ENCODE measurements around the gene ISG15. TPM values are rescaled to one million over a fixed set of nuclear protein-coding genes. Genes with fewer than 3 reads are reported as not detected.

The ISG15 gene
- polyA plus RNA-seq, 4 donors: 21.1 to 282 (median 182) TPM

DNA sequence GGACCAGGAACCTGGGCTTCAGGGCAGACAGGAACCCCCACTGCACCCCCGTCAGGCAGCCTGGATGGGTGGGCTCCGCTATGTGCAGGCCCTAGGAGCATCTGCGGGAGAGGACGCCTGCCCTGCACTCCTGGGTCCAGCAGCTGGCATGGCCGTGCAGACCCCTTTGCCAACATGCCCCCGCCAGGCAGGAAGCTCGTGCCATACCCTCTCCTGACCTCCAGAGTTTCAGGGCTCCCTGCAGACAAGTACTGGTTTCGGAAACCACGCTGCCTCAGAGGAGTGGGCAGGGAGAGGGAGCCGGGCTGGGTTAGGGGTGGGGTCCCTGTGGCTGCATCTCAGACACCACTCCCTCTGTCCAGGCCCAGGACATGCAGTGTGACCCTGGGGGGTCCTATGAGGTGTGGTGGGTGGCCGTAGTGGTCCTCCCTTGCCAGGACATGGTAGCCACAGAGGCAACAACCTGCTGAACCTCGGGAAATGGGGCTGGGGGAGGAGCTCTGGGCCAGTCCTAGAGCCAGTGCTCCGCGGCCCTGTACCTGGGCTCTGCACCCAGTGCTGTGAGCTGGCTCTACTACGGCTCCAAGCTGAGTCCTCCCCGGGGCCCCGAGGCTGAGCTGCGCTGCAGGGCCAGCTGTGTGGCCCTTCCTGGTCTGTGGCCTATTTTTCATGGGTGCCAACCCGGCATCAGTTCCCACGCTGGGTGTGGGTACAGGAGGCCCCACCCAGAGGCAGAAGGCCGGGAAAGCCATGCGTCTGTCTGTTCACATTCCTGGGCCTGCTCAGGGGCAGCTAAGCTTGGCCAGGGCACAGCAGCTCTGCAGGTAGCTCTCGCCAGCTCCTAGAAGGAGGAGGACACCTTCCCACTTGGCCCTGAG lies 45.6 kb upstream of the ISG15 start:
- 53 to 69% (median 59%) methylated on average over 20 to 23 of the region's 23 CpGs for WGBS, 3 donors
- Histone ChIP-seq H3K36me3 (ENCODE audit: control insufficient read depth in 3 of 3, insufficient read depth in 2 of 3, low read depth in 1 of 3, low read length in 3 of 3) (peaks cover 0 to 14% (median 0%) of the 10 kb centered on the region in 3 donors), H3K27me3 (ENCODE audit: control insufficient read depth in 3 of 3, insufficient read depth in 3 of 3, low read length in 3 of 3) (peaks cover 0 to 62% (median 10%) of the 10 kb centered on the region in 3 donors), H3K4me3 (ENCODE audit: low read depth in 1 of 3, low read length in 3 of 3) (no peak overlapping the region), H3K27ac (ENCODE audit: low read depth in 1 of 3, low read length in 2 of 3) (no peak overlapping the region), H3K9me3 (ENCODE audit: control insufficient read depth in 2 of 2, insufficient read depth in 1 of 2, low read depth in 1 of 2, low read length in 1 of 2) (peaks cover 0 to 4% of the 10 kb centered on the region in 2 donors), H3K4me1 (ENCODE audit: control insufficient read depth in 3 of 3, insufficient read depth in 2 of 3, low read depth in 1 of 3, low read length in 2 of 3) (peaks cover 0 to 14% (median 2%) of the 10 kb centered on the region in 3 donors)
- DNase-seq (no peak), FAIRE-seq (no peak)

DNA sequence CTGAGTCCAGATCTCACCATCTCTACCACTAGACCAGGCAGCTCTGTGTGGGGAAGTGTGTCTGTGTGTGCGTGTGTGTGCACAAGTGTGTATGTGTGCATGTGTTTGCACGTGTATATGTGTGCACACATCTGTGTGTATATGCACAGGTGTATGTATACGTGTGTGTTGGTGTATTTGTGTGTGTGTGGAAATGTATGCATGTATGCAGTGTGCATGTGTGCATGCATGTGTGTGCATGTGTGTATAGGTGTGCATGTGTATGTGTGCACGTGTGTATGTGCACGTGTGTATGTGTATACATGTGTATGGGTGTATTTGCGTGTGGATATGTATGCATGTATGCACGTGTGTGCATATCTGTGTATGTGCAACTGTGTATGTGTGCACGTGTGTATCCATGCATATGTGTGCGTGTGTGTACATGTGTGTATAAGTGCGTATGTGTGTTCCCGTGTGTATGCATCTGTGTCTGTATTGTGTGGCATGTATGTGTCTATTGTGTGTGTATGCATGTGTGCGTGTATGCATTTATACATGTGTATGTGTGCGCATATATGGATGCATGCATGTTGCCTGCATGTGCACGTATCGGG lies 43.9 kb upstream of the ISG15 start:
- no peaks in the 10 kb centered on the region for H3K9me3 ChIP-seq (ENCODE audit: control insufficient read depth in 2 of 2, insufficient read depth in 1 of 2, low read depth in 1 of 2, low read length in 1 of 2)
- H3K4me1 ChIP-seq (ENCODE audit: control insufficient read depth in 3 of 3, insufficient read depth in 2 of 3, low read depth in 1 of 3, low read length in 2 of 3): peaks cover 0 to 11% (median 2%) of the 10 kb centered on the region in 3 donors
- no peak overlapping the region for H3K27ac ChIP-seq (ENCODE audit: low read depth in 1 of 3, low read length in 2 of 3)
- no peak overlapping the region for H3K4me3 ChIP-seq (ENCODE audit: low read depth in 1 of 3, low read length in 3 of 3)
- WGBS, 3 donors: 78 to 86% (median 84%) methylated on average over 15 of the region's 15 CpGs
- H3K36me3 ChIP-seq (ENCODE audit: control insufficient read depth in 3 of 3, insufficient read depth in 2 of 3, low read depth in 1 of 3, low read length in 3 of 3): peaks cover 0 to 4% (median 0%) of the 10 kb centered on the region in 3 donors
- FAIRE-seq: no peak
- peaks cover 0 to 72% (median 10%) of the 10 kb centered on the region in 3 donors for H3K27me3 ChIP-seq (ENCODE audit: control insufficient read depth in 3 of 3, insufficient read depth in 3 of 3, low read length in 3 of 3)
- no peak for DNase-seq

DNA sequence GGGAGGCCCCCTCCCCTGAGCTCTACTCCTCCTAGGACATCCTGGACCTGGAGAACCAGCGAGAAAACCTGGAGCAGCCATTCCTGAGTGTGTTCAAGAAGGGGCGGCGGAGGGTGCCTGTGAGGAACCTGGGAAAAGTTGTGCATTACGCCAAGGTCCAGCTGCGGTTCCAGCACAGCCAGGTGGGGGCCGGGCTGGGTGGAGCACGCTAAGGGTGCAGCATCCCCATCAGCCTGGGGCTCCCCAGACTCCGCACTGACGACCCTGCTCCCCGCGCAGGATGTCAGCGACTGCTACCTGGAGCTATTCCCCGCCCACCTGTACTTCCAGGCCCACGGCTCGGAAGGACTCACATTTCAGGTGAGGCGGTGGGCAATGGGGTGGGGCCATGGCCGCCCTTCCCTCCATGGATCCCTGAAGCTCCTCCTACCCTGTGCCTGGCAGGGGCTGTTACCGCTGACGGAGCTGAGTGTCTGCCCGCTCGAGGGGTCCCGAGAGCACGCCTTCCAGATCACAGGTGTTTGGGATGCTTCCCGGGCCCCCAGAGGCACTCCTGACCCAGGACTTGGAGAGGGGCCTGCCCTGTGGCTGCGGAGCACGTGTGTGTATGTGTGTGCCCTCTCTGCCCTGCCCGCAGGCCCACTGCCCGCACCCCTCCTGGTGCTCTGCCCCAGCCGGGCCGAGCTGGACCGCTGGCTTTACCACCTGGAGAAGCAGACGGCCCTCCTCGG lies 42.9 kb upstream of the ISG15 start:
- no peak for DNase-seq
- no peak overlapping the region for H3K4me3 ChIP-seq (ENCODE audit: low read depth in 1 of 3, low read length in 3 of 3)
- no peak for FAIRE-seq
- no peak overlapping the region for H3K27ac ChIP-seq (ENCODE audit: low read depth in 1 of 3, low read length in 2 of 3)
- no peaks in the 10 kb centered on the region for H3K36me3 ChIP-seq (ENCODE audit: control insufficient read depth in 3 of 3, insufficient read depth in 2 of 3, low read depth in 1 of 3, low read length in 3 of 3)
- WGBS, 3 donors: 18 to 21% (median 19%) methylated on average over 32 to 33 of the region's 33 CpGs
- H3K27me3 ChIP-seq (ENCODE audit: control insufficient read depth in 3 of 3, insufficient read depth in 3 of 3, low read length in 3 of 3): peaks cover 0 to 81% (median 10%) of the 10 kb centered on the region in 3 donors
- peaks cover 0 to 11% (median 2%) of the 10 kb centered on the region in 3 donors for H3K4me1 ChIP-seq (ENCODE audit: control insufficient read depth in 3 of 3, insufficient read depth in 2 of 3, low read depth in 1 of 3, low read length in 2 of 3)
- H3K9me3 ChIP-seq (ENCODE audit: control insufficient read depth in 2 of 2, insufficient read depth in 1 of 2, low read depth in 1 of 2, low read length in 1 of 2): no peaks in the 10 kb centered on the region

DNA sequence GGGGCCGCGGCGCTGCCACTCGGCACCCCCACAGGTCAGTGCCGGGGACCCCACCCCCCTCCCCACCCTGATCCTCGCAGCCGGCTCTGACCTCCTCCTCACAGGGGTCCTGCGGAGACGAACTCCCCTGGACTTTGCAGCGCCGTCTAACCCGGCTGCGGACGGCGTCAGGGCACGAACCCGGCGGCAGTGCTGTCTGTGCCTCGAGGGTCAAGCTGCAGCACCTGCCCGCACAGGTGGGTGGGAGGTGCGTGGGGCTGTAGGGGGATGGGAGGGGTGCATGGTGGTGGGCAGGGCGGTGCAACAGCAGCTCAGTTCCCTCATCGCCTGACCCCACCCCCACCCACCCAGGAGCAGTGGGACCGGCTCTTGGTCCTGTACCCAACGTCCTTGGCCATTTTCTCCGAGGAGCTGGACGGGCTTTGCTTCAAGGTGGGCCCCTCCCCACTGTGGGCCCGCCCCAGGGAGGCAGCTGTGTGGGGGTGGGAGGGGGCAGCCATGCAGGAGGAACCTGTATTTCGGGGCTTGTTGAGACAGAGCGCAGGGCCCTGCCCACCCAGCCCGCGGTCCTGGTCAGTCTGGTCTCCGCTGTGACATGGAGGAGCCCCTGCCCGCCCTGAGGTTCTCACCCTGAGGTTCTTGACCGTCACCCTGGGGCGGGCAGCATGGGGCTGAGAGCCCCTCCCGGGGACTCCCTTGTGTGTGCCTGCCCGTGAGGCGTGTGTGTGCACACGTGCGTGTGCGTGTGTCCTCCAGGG lies 42.1 kb upstream of the ISG15 start:
- Histone ChIP-seq H3K9me3 (ENCODE audit: control insufficient read depth in 2 of 2, insufficient read depth in 1 of 2, low read depth in 1 of 2, low read length in 1 of 2) (no peaks in the 10 kb centered on the region), H3K27me3 (ENCODE audit: control insufficient read depth in 3 of 3, insufficient read depth in 3 of 3, low read length in 3 of 3) (peaks cover 0 to 82% (median 10%) of the 10 kb centered on the region in 3 donors), H3K4me3 (ENCODE audit: low read depth in 1 of 3, low read length in 3 of 3) (no peak overlapping the region), H3K36me3 (ENCODE audit: control insufficient read depth in 3 of 3, insufficient read depth in 2 of 3, low read depth in 1 of 3, low read length in 3 of 3) (no peaks in the 10 kb centered on the region), H3K27ac (ENCODE audit: low read depth in 1 of 3, low read length in 2 of 3) (no peak overlapping the region), H3K4me1 (ENCODE audit: control insufficient read depth in 3 of 3, insufficient read depth in 2 of 3, low read depth in 1 of 3, low read length in 2 of 3) (peaks cover 0 to 5% (median 0%) of the 10 kb centered on the region in 3 donors)
- 28 to 39% (median 36%) methylated on average over 34 to 42 of the region's 42 CpGs for WGBS, 3 donors
- no peak for FAIRE-seq
- DNase-seq: no peak

DNA sequence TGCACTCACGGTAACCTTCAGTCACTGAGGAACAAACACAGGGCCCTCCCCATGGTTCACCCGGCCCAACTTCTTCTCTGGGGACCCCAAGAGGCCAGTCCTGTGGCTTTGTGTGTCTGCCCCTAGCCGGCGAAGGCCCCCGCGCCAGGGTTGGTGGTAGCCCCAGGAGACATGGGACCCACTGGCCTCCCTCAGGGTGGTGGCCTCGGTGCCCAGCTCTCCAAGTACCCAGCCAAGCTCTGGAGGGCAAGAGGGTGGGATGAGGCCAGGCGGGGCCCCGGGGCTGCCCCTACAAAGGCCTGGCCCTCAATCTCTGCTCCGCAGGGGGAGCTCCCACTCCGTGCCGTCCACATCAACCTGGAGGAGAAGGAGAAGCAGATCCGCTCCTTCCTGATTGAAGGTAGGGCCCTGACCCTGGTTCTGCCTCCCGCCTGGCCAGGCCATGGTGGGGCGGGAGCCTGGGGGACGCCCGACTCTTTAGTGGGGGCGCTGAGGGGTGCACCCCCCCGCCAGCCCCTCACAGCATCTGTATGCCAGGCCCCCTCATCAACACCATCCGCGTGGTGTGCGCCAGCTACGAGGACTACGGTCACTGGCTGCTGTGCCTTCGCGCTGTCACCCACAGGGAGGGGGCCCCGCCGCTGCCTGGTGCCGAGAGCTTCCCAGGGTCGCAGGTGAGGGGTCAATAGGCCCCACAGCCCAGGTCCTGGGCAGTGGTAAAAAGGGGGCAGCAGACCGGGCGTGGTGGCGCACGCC lies 41.4 kb upstream of the ISG15 start:
- Histone ChIP-seq H3K27ac (ENCODE audit: low read depth in 1 of 3, low read length in 2 of 3) (no peak overlapping the region), H3K4me3 (ENCODE audit: low read depth in 1 of 3, low read length in 3 of 3) (no peak overlapping the region), H3K36me3 (ENCODE audit: control insufficient read depth in 3 of 3, insufficient read depth in 2 of 3, low read depth in 1 of 3, low read length in 3 of 3) (no peaks in the 10 kb centered on the region), H3K9me3 (ENCODE audit: control insufficient read depth in 2 of 2, insufficient read depth in 1 of 2, low read depth in 1 of 2, low read length in 1 of 2) (no peaks in the 10 kb centered on the region), H3K4me1 (ENCODE audit: control insufficient read depth in 3 of 3, insufficient read depth in 2 of 3, low read depth in 1 of 3, low read length in 2 of 3) (peaks cover 0 to 2% (median 0%) of the 10 kb centered on the region in 3 donors), H3K27me3 (ENCODE audit: control insufficient read depth in 3 of 3, insufficient read depth in 3 of 3, low read length in 3 of 3) (peaks cover 0 to 78% (median 10%) of the 10 kb centered on the region in 3 donors)
- DNase-seq: no peak
- 70 to 77% (median 74%) methylated on average over 28 to 34 of the region's 34 CpGs for WGBS, 3 donors
- no peak for FAIRE-seq

DNA sequence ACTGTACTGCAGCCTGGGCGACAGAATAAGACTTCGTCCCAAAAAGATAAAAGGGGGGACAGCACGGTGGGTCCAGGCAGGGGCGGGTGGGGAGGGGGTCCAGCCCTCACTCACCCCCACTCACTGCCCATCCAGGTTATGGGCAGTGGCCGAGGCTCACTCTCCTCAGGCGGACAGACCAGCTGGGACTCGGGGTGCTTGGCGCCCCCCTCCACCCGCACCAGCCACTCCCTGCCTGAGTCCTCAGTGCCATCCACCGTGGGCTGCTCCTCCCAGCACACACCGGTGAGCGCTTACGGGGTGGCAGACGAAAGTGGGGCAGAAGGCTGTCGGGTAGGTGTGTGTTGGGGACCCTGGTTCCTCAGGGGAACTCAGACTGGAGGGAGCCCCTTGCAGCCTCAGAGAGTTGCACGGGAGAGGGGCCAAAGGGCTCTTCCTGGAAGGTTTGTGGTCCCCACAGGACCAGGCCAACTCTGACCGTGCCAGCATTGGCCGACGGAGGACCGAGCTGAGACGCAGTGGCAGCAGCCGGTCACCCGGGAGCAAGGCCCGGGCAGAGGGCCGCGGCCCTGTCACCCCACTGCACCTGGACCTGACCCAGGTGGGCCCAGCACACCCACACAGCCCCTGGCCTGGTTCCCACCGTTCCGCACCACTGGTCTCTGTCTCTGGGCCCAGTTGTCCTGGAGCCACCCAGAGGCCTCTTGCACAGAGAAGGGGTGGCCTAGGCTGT lies 40.4 kb upstream of the ISG15 start:
- no peak for FAIRE-seq
- H3K27ac ChIP-seq (ENCODE audit: low read depth in 1 of 3, low read length in 2 of 3): no peak overlapping the region

More for the DNA sequence above, 40.4 kb upstream of the ISG15 start:
- Histone ChIP-seq H3K4me1 (ENCODE audit: control insufficient read depth in 3 of 3, insufficient read depth in 2 of 3, low read depth in 1 of 3, low read length in 2 of 3) (no peaks in the 10 kb centered on the region), H3K27me3 (ENCODE audit: control insufficient read depth in 3 of 3, insufficient read depth in 3 of 3, low read length in 3 of 3) (peaks cover 0 to 69% (median 10%) of the 10 kb centered on the region in 3 donors), H3K4me3 (ENCODE audit: low read depth in 1 of 3, low read length in 3 of 3) (no peak overlapping the region), H3K9me3 (ENCODE audit: control insufficient read depth in 2 of 2, insufficient read depth in 1 of 2, low read depth in 1 of 2, low read length in 1 of 2) (no peaks in the 10 kb centered on the region), H3K36me3 (ENCODE audit: control insufficient read depth in 3 of 3, insufficient read depth in 2 of 3, low read depth in 1 of 3, low read length in 3 of 3) (no peaks in the 10 kb centered on the region)
- 73 to 84% (median 74%) methylated on average over 24 to 28 of the region's 28 CpGs for WGBS, 3 donors
- no peak for DNase-seq

Measured in small intestine (tissue), 7 donors.